GM21390 (cell line): Measurements from ENCODE around the gene VPS13C.
"Not testable (repeated sequence)": the region's sequence is repeated elsewhere in the genome, so short reads cannot be mapped to it uniquely, and the experiment has no call there.

Experiments used
- ATAC-seq: cut with Tn5 transposase; IDR thresholded peaks from one replicate; pipeline ENCODE4 v1.9.1; 2021; ENCODE audit not compliant: unreplicated experiment

The VPS13C gene

DNA sequence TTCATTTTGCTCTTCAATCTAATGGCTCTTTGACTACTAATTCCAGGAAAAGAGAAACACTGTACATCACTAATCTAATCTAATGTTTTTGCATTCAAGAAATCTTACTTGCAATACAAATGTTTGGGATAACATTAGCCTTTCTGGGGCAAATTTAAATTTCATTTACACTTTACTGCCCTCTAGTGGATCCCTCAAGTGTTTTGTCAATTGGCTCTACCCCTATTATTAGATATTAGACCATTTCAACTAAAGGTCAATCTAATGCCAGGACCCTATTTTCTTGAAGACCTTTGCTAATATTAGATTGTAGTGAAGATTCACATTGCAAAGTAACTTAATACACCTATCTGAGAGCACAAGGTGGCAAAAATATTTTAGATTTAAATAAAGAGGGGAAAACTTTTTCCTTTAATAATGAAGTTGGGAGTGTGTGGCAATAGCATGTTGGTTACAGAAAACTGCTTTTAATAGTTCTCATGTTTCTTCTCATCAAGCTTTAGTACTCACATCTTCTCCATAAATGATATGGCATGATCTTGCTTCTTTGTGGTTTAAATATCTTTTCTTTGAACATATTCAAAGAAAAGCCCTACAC is 11.6 kb upstream of the VPS13C start:
- no peak for ATAC-seq

- ATAC-seq: no peak
Observed at GRCh38 chr15:62069551-62069950, 9.3 kb upstream of the VPS13C start.

DNA sequence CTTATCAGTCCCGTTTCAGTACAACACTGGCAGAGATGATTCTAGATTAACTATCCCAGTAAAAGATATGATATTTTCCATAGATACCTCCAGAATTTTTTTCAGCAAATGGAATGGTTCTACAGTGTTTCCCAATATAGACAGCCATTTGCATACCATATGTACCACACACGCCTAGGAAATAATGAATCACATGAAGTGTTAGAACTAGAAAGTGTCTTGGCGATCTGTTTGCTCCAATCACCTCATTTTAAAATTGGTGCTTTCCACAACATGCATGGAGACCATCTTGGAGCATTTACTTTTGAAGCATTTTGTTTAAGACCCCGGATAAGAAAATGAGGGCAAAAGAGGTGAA is 8.5 kb upstream of the VPS13C start:
- no peak for ATAC-seq

DNA sequence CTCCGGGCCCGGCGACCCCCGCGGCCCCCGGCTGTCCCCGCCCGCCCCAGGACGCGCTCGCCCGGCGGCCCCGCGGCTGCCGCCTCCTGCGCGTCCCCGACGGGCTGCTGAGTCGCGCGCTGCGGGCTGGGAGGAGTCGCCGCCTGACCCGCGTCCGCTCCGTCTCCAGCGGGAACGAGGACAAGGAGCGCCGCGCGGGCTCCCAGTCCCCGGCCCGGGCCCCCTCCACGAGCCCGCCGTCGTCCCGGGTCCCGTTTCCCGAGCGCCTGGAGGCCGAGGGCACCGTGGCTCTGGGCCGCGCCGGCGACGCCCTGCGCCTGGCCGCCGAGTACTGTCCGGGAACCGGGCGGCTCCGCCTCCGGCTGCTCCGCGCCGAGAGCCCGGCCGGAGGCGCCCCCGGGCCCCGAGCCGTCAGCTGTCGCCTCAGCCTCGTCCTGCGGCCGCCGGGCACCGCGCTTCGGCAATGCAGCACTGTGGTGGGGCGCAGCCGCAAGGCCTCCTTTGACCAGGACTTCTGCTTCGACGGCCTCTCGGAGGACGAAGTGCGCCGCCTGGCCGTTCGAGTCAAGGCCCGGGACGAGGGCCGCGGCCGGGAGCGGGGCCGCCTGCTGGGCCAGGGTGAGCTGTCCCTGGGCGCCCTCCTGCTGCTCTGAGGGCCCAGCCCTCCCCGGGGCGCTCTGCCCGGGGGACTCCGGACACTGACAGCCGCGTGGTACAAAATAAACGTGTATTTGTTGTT is 8.0 kb upstream of the VPS13C start:
- peak; percentile 51 for ATAC-seq

DNA sequence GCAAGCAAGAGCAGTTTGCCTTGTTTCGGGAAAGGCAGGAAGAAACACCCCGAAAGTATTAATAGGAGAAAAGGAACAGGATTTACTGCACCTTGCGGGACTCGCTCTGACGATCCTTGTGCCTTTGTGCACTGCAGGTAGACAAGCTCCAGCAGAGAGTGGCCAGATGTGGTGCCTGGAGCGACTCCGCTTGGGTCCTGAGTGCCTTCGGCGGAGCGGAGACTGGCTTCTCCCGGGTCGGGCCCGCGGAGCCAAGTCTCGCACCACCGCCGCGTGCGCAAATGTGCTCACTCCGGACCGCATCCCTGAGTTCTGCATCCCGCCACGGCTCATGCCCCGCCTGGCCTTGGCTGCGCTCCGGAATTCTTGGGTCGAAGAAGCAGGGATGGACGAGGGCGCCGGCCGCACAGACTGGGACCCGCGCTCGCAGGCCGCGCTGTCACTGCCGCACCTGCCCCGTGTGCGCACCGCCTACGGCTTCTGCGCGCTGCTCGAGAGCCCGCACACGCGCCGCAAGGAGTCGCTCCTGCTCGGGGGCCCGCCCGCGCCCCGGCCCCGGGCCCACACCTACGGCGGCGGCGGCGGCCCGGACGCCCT is 7.3 kb upstream of the VPS13C start:
- peak; percentile 30 for ATAC-seq

DNA sequence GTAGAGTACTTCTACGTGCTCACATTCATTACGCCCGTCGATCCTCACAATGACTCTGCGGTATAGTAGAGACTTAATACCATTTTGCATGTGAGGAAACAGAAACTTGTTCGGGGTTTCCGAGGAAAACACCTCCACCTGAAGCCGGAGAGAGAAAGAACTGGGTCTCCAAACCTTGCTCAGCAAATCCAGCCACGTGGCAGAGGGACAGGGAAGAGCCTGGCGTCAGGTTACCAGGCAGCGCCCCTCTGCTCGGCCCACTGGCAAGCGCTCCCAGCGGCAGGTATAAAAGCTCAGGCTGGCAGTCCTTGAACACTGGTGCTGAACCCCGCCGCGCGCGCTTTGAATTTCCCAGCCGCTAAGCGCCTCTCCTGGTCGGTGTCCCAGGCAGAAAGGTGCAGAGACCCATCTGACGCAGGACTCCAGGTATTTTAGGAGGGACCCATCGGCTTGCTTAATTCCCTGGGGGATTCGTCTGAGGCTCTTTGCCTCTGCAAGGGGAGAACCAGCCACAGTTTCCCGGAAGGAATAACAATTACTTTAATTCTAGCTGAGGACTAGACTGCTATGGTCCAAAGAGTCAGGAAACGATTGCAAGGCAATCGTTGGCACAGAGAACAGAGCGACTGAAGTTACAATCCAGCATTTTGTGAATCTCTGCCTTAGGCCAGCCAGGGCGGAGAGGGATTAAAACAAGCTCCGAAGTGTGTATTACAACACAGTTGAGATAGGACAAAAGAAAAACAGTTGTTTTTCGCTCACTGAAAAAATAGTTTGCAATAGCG is 6.6 kb upstream of the VPS13C start, which contains the start of gene C2CD4A:
TSS of gene C2CD4A (plus strand) at position 315 of the 785 bp plus-strand sequence. CDS start 637 bp downstream, outside the sequence.
- peak; percentile 35 for ATAC-seq

DNA sequence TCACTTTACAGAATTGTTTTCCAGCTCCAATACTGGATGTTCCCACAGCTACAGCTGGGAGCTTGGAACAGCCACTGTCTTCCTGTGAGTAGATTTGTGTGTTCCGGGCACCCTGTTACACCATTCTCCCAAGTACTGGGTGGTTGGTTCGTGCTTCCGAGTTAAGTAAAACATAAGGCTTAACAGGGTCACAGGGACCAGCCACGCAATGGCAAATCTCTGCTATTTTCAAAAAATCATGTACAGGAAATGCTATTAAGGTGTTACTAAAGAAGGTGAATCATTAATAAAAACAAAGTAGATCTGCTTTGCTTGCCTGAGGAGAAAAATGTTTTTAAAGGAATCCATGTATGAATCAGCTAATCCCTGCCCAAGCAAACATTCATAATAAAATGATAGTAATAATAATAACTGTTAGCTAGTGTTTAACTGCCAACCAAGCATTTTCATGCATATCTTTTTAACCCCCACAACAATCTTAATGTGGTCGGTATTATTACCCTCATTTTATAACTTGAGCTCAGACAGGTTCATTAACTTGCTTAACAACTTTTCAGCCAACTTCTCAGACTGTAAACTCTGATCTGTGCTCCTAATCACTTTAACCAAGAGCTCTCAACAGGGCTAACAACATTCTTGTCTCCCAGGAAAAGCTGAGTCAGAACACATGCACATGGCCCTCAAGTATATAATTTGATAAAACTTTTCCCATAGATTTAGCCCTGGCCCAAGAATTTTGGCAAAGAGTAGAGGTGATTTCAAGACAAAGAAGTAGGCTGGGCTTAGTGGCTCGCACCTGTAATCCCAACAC is 3.8 kb upstream of the VPS13C start:
- ATAC-seq: no peak

DNA sequence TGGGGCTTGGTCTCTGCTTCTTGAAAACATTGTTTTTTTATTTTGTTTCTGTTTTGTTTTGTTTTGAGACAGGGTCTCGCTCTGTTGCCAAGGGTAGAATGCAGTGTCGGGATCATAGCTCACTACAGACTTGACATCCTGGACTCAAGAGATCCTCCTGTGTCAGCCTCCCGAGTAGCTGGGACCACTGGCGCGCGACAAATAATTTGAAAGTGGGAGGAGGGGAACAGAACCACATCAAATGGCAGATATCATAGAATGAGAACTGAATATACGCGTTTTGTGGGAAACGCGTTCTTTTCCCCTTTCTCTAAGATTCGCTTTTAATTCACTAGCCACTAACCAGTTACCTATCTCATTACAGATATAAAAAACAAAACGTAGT is 641 bp upstream of the VPS13C start:
- peak; percentile 0 for ATAC-seq

DNA sequence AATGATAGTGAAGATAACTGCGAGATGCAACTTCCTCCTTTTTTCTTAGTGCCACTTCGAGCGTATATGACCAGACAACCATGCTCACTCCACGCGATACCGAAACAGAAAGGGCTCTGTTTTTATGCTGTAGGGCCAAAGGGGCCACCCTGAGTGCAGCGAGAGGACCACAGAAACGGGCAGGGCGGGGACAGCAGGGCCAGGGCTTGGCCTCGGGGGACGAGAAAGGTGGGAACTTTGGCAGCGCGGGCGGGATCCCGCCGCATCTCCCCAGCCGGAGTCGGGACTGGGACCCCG is 483 bp downstream of the VPS13C start:
- peak; percentile 70 for ATAC-seq

DNA sequence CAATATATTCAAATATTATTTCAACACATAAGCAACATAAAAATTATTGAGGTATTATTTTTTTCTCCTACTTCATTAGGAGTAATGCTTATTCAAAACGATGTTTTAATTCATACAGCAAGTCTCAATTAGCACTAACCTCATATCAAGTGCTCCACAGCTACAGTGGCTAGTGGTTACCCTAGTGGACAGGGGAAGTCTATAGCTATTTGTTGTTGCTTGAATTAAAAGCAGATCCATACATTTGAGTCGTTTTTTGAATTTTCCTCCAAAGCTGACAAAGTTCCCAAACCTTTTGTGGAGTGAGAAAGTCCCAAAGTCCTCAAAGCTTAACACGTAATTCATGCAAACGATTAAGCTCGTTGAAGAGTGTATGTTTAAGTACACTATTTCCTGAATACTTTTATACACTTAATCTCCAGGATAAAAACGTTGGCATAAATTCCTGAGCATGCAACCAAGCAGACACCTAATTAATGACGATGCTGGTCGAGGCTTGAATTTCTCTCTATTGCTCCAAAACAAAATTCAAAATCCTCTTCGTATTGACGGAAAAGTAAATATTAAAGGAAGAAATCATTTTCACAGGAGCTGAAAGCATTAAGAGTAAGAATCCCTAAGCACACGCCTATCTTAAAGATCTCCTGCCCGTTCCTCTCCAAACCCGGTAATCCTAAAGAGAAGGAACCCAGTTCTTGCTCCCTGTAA is 985 bp downstream of the VPS13C start:
- ATAC-seq: no peak

GRCh38 chr15:62058327-62059028 is 1.8 kb downstream of the VPS13C start:
- ATAC-seq: no peak

DNA sequence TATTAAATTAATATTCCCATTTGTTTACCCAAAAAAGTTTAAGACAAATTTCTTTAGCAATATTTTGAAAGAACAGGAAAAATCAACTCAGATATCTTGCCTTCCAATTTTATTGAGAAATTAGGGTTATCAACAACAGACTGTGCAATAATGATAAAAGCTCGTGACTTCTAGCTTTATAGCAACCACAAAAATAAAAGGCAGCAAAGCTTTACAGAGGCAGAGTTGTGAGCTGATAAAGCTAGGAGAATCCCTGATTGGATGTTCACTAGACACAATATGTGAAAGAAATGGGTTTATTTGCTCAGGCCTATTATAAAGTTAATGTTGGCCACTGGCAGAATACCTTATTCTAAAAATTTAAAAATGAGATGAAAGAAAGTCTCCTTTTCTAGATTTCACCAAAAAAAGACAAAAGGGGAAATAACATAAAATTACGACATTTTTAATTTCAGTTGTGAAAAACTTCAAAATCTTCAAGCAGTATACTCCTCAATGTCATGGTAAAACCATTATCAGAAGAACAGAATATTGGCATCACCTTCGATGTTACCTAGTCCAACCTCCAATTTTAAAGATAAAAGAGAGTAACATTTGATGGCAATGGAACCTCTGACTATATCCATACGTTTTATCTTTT is 2.8 kb downstream of the VPS13C start:
- no peak for ATAC-seq

DNA sequence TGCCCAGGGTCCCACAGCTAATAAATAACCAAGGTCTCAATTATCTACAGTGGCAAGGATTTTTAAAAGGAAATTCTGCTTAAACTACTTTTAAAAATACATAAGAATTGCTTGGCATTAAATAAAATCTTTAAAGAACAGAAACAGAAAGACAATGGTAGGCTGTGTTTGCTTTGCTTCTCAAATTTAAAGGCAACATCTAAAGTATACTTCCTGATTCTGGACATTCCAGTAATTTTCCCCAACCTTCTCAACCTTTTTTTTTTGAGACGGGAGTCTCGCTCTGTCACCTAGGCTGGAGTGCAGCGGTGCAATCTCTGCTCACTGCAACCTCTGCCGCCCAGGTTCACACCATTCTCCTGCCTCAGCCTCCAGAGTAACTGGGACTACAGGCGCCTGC is 5.3 kb downstream of the VPS13C start:
- ATAC-seq: no peak

- ATAC-seq: no peak
Observed at GRCh38 chr15:62053439-62054085, 6.7 kb downstream of the VPS13C start.

DNA sequence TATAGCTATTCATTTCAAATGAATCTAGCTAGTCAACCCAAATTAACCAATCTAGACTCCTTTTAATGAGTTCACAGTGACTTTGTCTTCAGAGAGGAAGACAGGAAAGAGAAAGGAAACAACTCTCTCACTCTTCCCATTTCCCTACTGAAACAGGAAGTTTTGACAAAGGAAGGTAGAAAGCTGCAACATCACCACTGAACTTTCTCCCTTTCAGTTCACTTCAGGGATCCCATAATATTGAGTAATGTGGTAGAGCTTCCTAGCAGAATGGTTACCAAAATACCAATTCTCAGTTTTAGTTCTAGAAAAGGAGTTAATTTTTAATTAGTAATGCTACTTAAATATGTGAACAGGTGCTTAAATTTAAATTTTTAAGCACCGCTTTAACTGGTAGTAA is 7.5 kb downstream of the VPS13C start:
- ATAC-seq: no peak

- ATAC-seq: no peak
Observed at GRCh38 chr15:62051166-62051565, 9.1 kb downstream of the VPS13C start.

DNA sequence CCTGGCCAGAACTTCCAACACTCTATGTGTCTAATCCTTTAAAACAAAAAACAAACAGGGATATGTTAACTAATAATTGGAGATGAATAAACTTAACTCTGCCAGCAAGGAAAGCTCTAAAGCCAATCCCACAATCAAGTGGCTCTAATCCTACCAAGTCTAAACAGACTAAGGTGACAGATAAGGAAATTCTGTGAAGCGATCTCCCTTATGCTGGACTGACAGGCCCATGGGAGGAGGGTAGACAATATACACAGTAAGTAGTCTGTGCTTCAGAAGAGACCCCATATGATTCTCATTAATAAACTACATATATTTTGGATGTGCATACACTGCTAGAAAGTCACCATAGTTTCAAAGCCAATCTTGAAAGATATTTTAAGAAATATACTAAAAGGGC is 10.1 kb downstream of the VPS13C start:
- no peak for ATAC-seq

- not testable (repeated sequence) for ATAC-seq
Observed at GRCh38 chr15:62048254-62048653, 12.0 kb downstream of the VPS13C start.
